Astrocyte (in vitro differentiated cells and primary cell): ENCODE results near the gene KRTAP6-1. TPM values are rescaled to one million over a fixed set of nuclear protein-coding genes. Genes with fewer than 3 reads are reported as not detected.

ENCODE experiments used
- DNase-seq: peaks from one replicate; pipeline ENCODE4 v3.0.0-alpha.2; 2010; ENCODE audit warnings: low read depth
- FAIRE-seq: peaks from 2 replicates; lab custom pipeline; 2011; peaks lifted over from hg19 to GRCh38; lab: Jason Lieb, UNC
- H2AFZ ChIP-seq: 2 replicates; pipeline ENCODE4 v1.6.0; 2012; ENCODE audit warnings: low read depth, low read length, inconsistent platforms
- H3K27ac ChIP-seq: 2 replicates; pipeline ENCODE4 v1.5.1; 2011; ENCODE audit warnings: low read depth, low read length, inconsistent platforms
- H3K27me3 ChIP-seq: 2 replicates; pipeline ENCODE4 v1.6.0; 2011; ENCODE audit warnings: low read length, inconsistent platforms; ENCODE audit not compliant: insufficient read depth
- H3K36me3 ChIP-seq: 2 replicates; pipeline ENCODE4 v1.5.1; 2011; ENCODE audit warnings: low read length, inconsistent platforms; ENCODE audit not compliant: insufficient read depth
- H3K4me1 ChIP-seq: 2 replicates; pipeline ENCODE4 v1.5.1; 2011; ENCODE audit warnings: low read length, inconsistent platforms; ENCODE audit not compliant: insufficient read depth
- H3K4me2 ChIP-seq: 2 replicates; pipeline ENCODE4 v1.6.0; 2012; ENCODE audit warnings: low read length, inconsistent platforms
- H3K4me3 ChIP-seq: 2 replicates; pipeline ENCODE4 v1.5.1; 2011; ENCODE audit warnings: low read depth, mild to moderate bottlenecking, low read length, inconsistent platforms; ENCODE audit not compliant: insufficient read depth
- H3K79me2 ChIP-seq: 2 replicates; pipeline ENCODE4 v1.6.0; 2012; ENCODE audit warnings: mild to moderate bottlenecking, low read length, inconsistent platforms; ENCODE audit not compliant: insufficient read depth
- H3K9ac ChIP-seq: 2 replicates; pipeline ENCODE4 v1.6.0; 2012; ENCODE audit warnings: mild to moderate bottlenecking, low read length, inconsistent platforms
- H3K9me3 ChIP-seq: 2 replicates; pipeline ENCODE4 v1.5.1; 2012; ENCODE audit warnings: low read depth, mild to moderate bottlenecking, low read length, inconsistent platforms; ENCODE audit not compliant: insufficient read depth
- H4K20me1 ChIP-seq: 2 replicates; pipeline ENCODE4 v1.6.0; 2012; ENCODE audit warnings: low read length, inconsistent platforms; ENCODE audit not compliant: insufficient read depth
- H3K27ac Mint-ChIP-seq: one replicate; pipeline ENCODE4 v1.8.0; 2021; ENCODE audit warnings: mild to moderate bottlenecking, mixed read lengths; ENCODE audit not compliant: unreplicated experiment
- H3K27me3 Mint-ChIP-seq: one replicate; pipeline ENCODE4 v1.8.0; 2021; ENCODE audit warnings: low read depth, mixed read lengths; ENCODE audit not compliant: unreplicated experiment
- H3K36me3 Mint-ChIP-seq: one replicate; pipeline ENCODE4 v1.8.0; 2021; ENCODE audit warnings: low read depth, mixed read lengths; ENCODE audit not compliant: unreplicated experiment
- H3K4me1 Mint-ChIP-seq: one replicate; pipeline ENCODE4 v1.8.0; 2021; ENCODE audit warnings: low read depth, mixed read lengths; ENCODE audit not compliant: unreplicated experiment
- H3K4me3 Mint-ChIP-seq: one replicate; pipeline ENCODE4 v1.8.0; 2021; ENCODE audit warnings: mild to moderate bottlenecking, moderate library complexity, mixed read lengths; ENCODE audit not compliant: unreplicated experiment
- H3K9me3 Mint-ChIP-seq: one replicate; pipeline ENCODE4 v1.8.0; 2021; ENCODE audit warnings: mild to moderate bottlenecking, mixed read lengths; ENCODE audit not compliant: unreplicated experiment
- EZH2 ChIP-seq: IDR thresholded peaks from 2 replicates; pipeline ENCODE4 v1.6.1; 2012; ENCODE audit warnings: mild to moderate bottlenecking, low read length, inconsistent platforms; ENCODE audit not compliant: insufficient read depth
- total RNA-seq: library from RNA; stranded (reverse); gene quantifications from 2 replicates; pipeline ENCODE4 v1.2.1, GENCODE V29; 2021
- TF ChIP-seq, protein P1 (sequence below): IDR thresholded peaks from 2 replicates; pipeline ENCODE4 v1.5.1; 2011; ENCODE audit warnings: low read depth, mild to moderate bottlenecking, inconsistent platforms, low read length, moderate library complexity; ENCODE audit not compliant: insufficient read depth

KRTAP6-1 gene
- total RNA-seq, 1 donor from 2014 or later, result not detected

DNA sequence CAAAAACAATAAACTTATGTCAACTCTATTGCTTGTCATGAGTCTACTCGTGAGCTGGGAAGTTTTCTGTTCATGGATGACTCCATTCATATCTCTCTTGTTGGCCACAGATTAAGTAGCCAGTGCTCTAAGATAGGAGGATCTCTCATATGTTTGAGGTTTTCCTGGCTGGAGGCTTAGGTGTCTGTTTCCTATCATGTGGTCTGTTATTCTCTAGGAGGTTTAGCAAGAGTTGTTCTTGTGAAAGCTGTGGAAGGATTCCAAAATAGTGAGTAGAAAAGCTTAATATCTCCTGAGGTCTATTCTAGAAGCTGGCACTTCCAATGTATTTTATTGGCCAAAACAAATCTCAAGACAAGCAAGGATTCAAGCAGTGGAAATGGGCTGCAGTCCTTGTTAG is 15.5 kb upstream of the KRTAP6-1 start:
- peaks cover 3% of the 10 kb centered on the region for H3K9me3 Mint-ChIP-seq
- H3K9ac ChIP-seq, result no peak overlapping the region
- no peak overlapping the region for H3K27ac ChIP-seq
- no peak for FAIRE-seq
- no peaks in the 10 kb centered on the region for H3K4me1 ChIP-seq
- no peaks in the 10 kb centered on the region for H3K27me3 ChIP-seq
- H4K20me1 ChIP-seq, result no peaks in the 10 kb centered on the region
- H3K79me2 ChIP-seq, result no peaks in the 10 kb centered on the region
- H2AFZ ChIP-seq, result no peak overlapping the region
- no peak overlapping the region for H3K4me2 ChIP-seq
- H3K36me3 ChIP-seq, result no peaks in the 10 kb centered on the region
- no peaks in the 10 kb centered on the region for H3K4me1 Mint-ChIP-seq
- H3K9me3 ChIP-seq, result peaks cover 4% of the 10 kb centered on the region
- H3K27me3 Mint-ChIP-seq, result no peaks in the 10 kb centered on the region
- H3K4me3 Mint-ChIP-seq, result no peak overlapping the region
- no peak overlapping the region for H3K4me3 ChIP-seq
- no peak for TF ChIP-seq EZH2
- TF ChIP-seq, protein P1, sequence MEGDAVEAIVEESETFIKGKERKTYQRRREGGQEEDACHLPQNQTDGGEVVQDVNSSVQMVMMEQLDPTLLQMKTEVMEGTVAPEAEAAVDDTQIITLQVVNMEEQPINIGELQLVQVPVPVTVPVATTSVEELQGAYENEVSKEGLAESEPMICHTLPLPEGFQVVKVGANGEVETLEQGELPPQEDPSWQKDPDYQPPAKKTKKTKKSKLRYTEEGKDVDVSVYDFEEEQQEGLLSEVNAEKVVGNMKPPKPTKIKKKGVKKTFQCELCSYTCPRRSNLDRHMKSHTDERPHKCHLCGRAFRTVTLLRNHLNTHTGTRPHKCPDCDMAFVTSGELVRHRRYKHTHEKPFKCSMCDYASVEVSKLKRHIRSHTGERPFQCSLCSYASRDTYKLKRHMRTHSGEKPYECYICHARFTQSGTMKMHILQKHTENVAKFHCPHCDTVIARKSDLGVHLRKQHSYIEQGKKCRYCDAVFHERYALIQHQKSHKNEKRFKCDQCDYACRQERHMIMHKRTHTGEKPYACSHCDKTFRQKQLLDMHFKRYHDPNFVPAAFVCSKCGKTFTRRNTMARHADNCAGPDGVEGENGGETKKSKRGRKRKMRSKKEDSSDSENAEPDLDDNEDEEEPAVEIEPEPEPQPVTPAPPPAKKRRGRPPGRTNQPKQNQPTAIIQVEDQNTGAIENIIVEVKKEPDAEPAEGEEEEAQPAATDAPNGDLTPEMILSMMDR, result no peak
- H3K27ac Mint-ChIP-seq, result no peak overlapping the region
- H3K36me3 Mint-ChIP-seq, result no peaks in the 10 kb centered on the region
- DNase-seq, result no peak

DNA sequence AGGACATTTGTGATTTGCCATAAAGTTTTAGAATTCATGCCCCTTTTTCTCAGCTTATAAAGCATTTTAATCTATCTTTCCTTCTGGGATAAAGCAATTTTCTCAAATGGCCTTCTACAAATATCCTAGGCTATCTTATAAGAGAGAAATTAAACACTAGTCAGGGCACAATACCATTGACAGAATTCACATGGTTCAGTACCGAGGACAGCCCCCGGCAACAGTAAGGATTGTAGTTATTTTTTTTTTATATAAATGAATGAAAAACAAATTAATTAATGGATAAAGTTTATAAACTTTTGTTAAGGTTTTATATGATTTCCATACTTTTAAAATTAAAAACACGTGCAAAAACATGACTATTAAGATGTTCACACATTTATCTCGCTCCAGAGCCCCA is 14.4 kb upstream of the KRTAP6-1 start:
- H3K4me1 Mint-ChIP-seq, result no peaks in the 10 kb centered on the region
- H3K27ac ChIP-seq, result no peak overlapping the region
- no peaks in the 10 kb centered on the region for H3K79me2 ChIP-seq
- H3K27me3 Mint-ChIP-seq, result no peaks in the 10 kb centered on the region
- TF ChIP-seq, protein P1, result no peak
- peaks cover 4% of the 10 kb centered on the region for H3K9me3 ChIP-seq
- no peaks in the 10 kb centered on the region for H3K27me3 ChIP-seq
- no peaks in the 10 kb centered on the region for H3K36me3 ChIP-seq
- peaks cover 4% of the 10 kb centered on the region for H3K9me3 Mint-ChIP-seq
- no peak overlapping the region for H3K4me2 ChIP-seq
- FAIRE-seq, result no peak
- no peak overlapping the region for H3K9ac ChIP-seq
- DNase-seq, result no peak
- H3K36me3 Mint-ChIP-seq, result no peaks in the 10 kb centered on the region
- H2AFZ ChIP-seq, result no peak overlapping the region
- no peak overlapping the region for H3K27ac Mint-ChIP-seq
- H3K4me1 ChIP-seq, result no peaks in the 10 kb centered on the region
- no peak overlapping the region for H3K4me3 Mint-ChIP-seq
- no peak overlapping the region for H3K4me3 ChIP-seq
- no peaks in the 10 kb centered on the region for H4K20me1 ChIP-seq

- no peak overlapping the region for H3K4me3 Mint-ChIP-seq
- DNase-seq, result no peak
Measured at GRCh38 chr21:30625449-30626165, 11.9 kb upstream of the KRTAP6-1 start.

More at GRCh38 chr21:30625449-30626165, 11.9 kb upstream of the KRTAP6-1 start:
- peaks cover under 1% of the 10 kb centered on the region for H3K9me3 ChIP-seq
- H3K27ac ChIP-seq, result no peak overlapping the region
- Mint-ChIP-seq H3K27ac (no peak overlapping the region), H3K4me1 (no peaks in the 10 kb centered on the region), H3K36me3 (no peaks in the 10 kb centered on the region), H3K9me3 (peaks cover 4% of the 10 kb centered on the region), H3K27me3 (no peaks in the 10 kb centered on the region)
- no peaks in the 10 kb centered on the region for H3K4me1 ChIP-seq
- H4K20me1 ChIP-seq, result no peaks in the 10 kb centered on the region
- H3K4me2 ChIP-seq, result no peak overlapping the region
- H2AFZ ChIP-seq, result no peak overlapping the region
- H3K9ac ChIP-seq, result no peak overlapping the region
- H3K36me3 ChIP-seq, result no peaks in the 10 kb centered on the region
- no peaks in the 10 kb centered on the region for H3K79me2 ChIP-seq
- no peak for FAIRE-seq
- TF ChIP-seq, protein P1, result no peak
- TF ChIP-seq EZH2, result no peak
- H3K27me3 ChIP-seq, result no peaks in the 10 kb centered on the region
- H3K4me3 ChIP-seq, result no peak overlapping the region
